Prostate gland (tissue), 2 donors: ENCODE results near the gene FAM168A. TPM values are rescaled to one million over a fixed set of nuclear protein-coding genes. Genes with fewer than 3 reads are reported as not detected.

Experiments
- DNase-seq: peaks from one replicate; pipeline ENCODE4 v3.0.0-alpha.2; 2019; ENCODE audit warnings: low spot score
- H3K27ac ChIP-seq, 2 donors: fragments of 200-600 bp; sonication (generic); 2 replicates each; pipeline ENCODE4 v1.5.1; 2017 to 2019
- H3K27me3 ChIP-seq: fragments of 200-600 bp; sonication (generic); replicated peaks from 2 replicates; pipeline ENCODE4 v1.5.1; 2019; ENCODE audit not compliant: insufficient read depth
- H3K36me3 ChIP-seq, 2 donors: fragments of 200-600 bp; sonication (generic); 1 replicate in 1 of 2; 2 replicates in 1 of 2; pipeline versions ENCODE4 v1.5.1 to v1.8.1; 2017 to 2019
- H3K4me1 ChIP-seq: fragments of 200-600 bp; sonication (generic); replicated peaks from 2 replicates; pipeline ENCODE4 v1.5.1; 2019
- H3K4me3 ChIP-seq, 2 donors: fragments of 200-600 bp; sonication (generic); 2 replicates each; pipeline ENCODE4 v1.5.1; 2017 to 2019
- H3K9me3 ChIP-seq: fragments of 200-600 bp; sonication (generic); 2 replicates; pipeline ENCODE4 v1.5.1; 2017
- POLR2A ChIP-seq: fragments of 450-650 bp; IDR thresholded peaks from one replicate; pipeline ENCODE4 v1.6.1; 2016; ENCODE audit warnings: antibody characterized with exemption, mild to moderate bottlenecking
- POLR2AphosphoS5 ChIP-seq: sonication (generic); formaldehyde crosslinking; IDR thresholded peaks from one replicate; pipeline ENCODE4 v1.6.1; 2017; ENCODE audit warnings: antibody characterized with exemption
- WGBS: methylation state at CpG from one replicate; pipeline ENCODE4 v1.1.5; 2018; 5-methylcytosine and 5-hydroxymethylcytosine counted together
- intact Hi-C: fragments of 100-400 bp; cut with DNase I; formaldehyde crosslinking; loops from one replicate; pipeline ENCODE4 v1.14.2; 2022
- total RNA-seq, 2 donors: library from RNA; depleted of rRNA; stranded (reverse); fragments of >200 nt; gene quantifications; one replicate each; pipeline ENCODE4 v1.1.0, GENCODE V29; 2016
- TF ChIP-seq, protein P1 (sequence below), 4 experiments: fragments of 200-600 bp in 2 of 4; fragments of 450-650 bp in 2 of 4; sonication (generic) in 2 of 4; IDR thresholded peaks; 1 replicate in 3 of 4; 2 replicates in 1 of 4; pipeline ENCODE4 v1.5.1; 2016 to 2019; ENCODE audit warnings: antibody characterized with exemption in 4 of 4, mild to moderate bottlenecking in 2 of 4, moderate library complexity in 2 of 4

The FAM168A gene
- total RNA-seq, 2 donors from 2014 or later = 27.3 to 38.3 TPM

GRCh38 chr11:73597336-73597955 is 466 bp downstream of the FAM168A start:
- TF ChIP-seq, protein P1, sequence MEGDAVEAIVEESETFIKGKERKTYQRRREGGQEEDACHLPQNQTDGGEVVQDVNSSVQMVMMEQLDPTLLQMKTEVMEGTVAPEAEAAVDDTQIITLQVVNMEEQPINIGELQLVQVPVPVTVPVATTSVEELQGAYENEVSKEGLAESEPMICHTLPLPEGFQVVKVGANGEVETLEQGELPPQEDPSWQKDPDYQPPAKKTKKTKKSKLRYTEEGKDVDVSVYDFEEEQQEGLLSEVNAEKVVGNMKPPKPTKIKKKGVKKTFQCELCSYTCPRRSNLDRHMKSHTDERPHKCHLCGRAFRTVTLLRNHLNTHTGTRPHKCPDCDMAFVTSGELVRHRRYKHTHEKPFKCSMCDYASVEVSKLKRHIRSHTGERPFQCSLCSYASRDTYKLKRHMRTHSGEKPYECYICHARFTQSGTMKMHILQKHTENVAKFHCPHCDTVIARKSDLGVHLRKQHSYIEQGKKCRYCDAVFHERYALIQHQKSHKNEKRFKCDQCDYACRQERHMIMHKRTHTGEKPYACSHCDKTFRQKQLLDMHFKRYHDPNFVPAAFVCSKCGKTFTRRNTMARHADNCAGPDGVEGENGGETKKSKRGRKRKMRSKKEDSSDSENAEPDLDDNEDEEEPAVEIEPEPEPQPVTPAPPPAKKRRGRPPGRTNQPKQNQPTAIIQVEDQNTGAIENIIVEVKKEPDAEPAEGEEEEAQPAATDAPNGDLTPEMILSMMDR (IDR thresholded peaks at IDR 0.05) = no peak
- TF ChIP-seq POLR2A = no peak
- TF ChIP-seq POLR2AphosphoS5 = no peak
- peak overlapping the region; percentile 86 for H3K27ac ChIP-seq
- no peaks in the 10 kb centered on the region for H3K27me3 ChIP-seq
- H3K4me1 ChIP-seq = peaks cover 7% of the 10 kb centered on the region
- no peaks in the 10 kb centered on the region for H3K9me3 ChIP-seq
- H3K36me3 ChIP-seq = no peaks in the 10 kb centered on the region
- peak overlapping the region; percentile 88 to 96 for H3K4me3 ChIP-seq
- DNase-seq = peak; percentile 5
- WGBS = 2% methylated on average over 27 of the region's 27 CpGs
- intact Hi-C loops = loop anchor here (5.0 kb wide), 2 partner anchors 130 to 195 kb away; no protein-coding TSS in a partner anchor

GRCh38 chr11:73596547-73596946 is 1.4 kb downstream of the FAM168A start:
- no peak for TF ChIP-seq POLR2AphosphoS5
- TF ChIP-seq, protein P1 (IDR thresholded peaks at IDR 0.05) = no peak
- no peak for TF ChIP-seq POLR2A
- WGBS = 84% methylated on average over 2 of the region's 2 CpGs
- no peak overlapping the region for H3K4me3 ChIP-seq
- no peaks in the 10 kb centered on the region for H3K27me3 ChIP-seq
- no peak for DNase-seq
- H3K36me3 ChIP-seq = no peaks in the 10 kb centered on the region
- intact Hi-C loops = loop anchor here (5.0 kb wide), 2 partner anchors 129 to 194 kb away; no protein-coding TSS in a partner anchor
- H3K27ac ChIP-seq = no peak overlapping the region
- H3K4me1 ChIP-seq = peaks cover 7% of the 10 kb centered on the region
- H3K9me3 ChIP-seq = no peaks in the 10 kb centered on the region

GRCh38 chr11:73592640-73593039 is 5.3 kb downstream of the FAM168A start:
- Histone ChIP-seq H3K4me1 (peaks cover 7% of the 10 kb centered on the region), H3K9me3 (no peaks in the 10 kb centered on the region), H3K4me3 (no peak overlapping the region), H3K27me3 (no peaks in the 10 kb centered on the region), H3K36me3 (no peaks in the 10 kb centered on the region), H3K27ac (no peak overlapping the region)
- no peak for DNase-seq
- intact Hi-C loops = no loop called here
- 85% methylated on average over 3 of the region's 3 CpGs for WGBS
- TF ChIP-seq POLR2A (no peak), POLR2AphosphoS5 (no peak)
- TF ChIP-seq, protein P1 (IDR thresholded peaks at IDR 0.05) = no peak

DNA sequence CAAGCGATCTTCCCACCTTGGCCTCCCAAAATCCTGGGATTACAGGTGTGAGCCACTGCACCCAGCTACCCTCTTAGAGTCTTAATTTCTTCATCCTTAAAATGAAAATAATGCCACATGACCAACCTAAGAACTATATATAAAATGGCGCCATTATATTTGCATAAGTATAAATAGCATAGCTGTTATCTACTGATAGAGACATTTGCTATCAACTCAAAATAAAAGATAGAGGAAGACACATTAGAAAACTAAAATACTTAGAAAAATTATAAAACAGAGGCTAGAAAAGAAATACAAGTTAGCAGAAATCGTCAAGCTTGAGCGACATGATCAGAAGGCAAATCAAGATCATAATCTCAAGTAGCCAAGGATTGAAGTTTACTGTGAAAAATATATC is 6.2 kb downstream of the FAM168A start:
- Histone ChIP-seq H3K36me3 (no peaks in the 10 kb centered on the region), H3K4me1 (peaks cover 2% of the 10 kb centered on the region), H3K9me3 (no peaks in the 10 kb centered on the region), H3K27ac (no peak overlapping the region), H3K27me3 (no peaks in the 10 kb centered on the region), H3K4me3 (no peak overlapping the region)
- intact Hi-C loops = no loop called here
- no peak for DNase-seq
- 83% methylated on average over 4 of the region's 4 CpGs for WGBS
- TF ChIP-seq, protein P1 (IDR thresholded peaks at IDR 0.05) = no peak
- no peak for TF ChIP-seq POLR2A
- no peak for TF ChIP-seq POLR2AphosphoS5

DNA sequence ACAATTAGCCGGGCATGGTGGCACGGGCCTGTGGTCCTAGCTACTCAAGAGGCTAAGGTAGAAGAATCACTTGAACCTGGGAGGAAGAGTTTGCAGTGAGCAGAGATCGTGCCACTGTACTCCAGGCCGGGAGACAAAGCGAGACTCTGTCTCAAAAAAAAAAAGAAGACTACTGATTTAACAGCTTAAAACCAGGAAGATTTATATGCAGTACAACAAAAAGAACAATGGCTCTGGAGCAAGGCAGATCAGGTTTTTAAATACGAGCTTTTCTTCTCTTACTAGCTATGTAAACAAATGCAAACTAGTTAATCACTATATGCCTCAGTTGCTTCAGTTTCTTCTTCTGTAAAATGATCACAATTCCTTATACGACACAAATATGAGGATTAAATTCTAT is 6.9 kb downstream of the FAM168A start:
- Histone ChIP-seq H3K27me3 (no peaks in the 10 kb centered on the region), H3K36me3 (no peaks in the 10 kb centered on the region), H3K9me3 (no peaks in the 10 kb centered on the region), H3K27ac (no peak overlapping the region), H3K4me1 (no peaks in the 10 kb centered on the region), H3K4me3 (no peak overlapping the region)
- 40% methylated on average over 7 of the region's 7 CpGs for WGBS
- DNase-seq = no peak
- TF ChIP-seq POLR2AphosphoS5 (no peak), POLR2A (no peak)
- TF ChIP-seq, protein P1 (IDR thresholded peaks at IDR 0.05) = no peak
- intact Hi-C loops = no loop called here
